Measurements from ENCODE around the gene DNAL1.
"Not testable (repeated sequence)": the region's sequence is repeated elsewhere in the genome, so short reads cannot be mapped to it uniquely, and the experiment has no call there.

Gene DNAL1

GRCh38 chr14:73708076-73708475 is 63.3 kb downstream of the DNAL1 start:
- not testable (repeated sequence) for DNase-seq (ENCODE audit: low read depth)

- DNase-seq (ENCODE audit: low read depth), result no peak
These were observed 65.2 kb downstream of the DNAL1 start for GRCh38 chr14:73709904-73710469.

- DNase-seq (ENCODE audit: low read depth), result no peak
These were observed 66.0 kb downstream of the DNAL1 start for GRCh38 chr14:73710737-73711136.

GRCh38 chr14:73712071-73712506 is 67.3 kb downstream of the DNAL1 start:
- no peak for DNase-seq (ENCODE audit: low read depth)

GRCh38 chr14:73712540-73713180 is 67.9 kb downstream of the DNAL1 start:
- DNase-seq (ENCODE audit: low read depth), result no peak

- DNase-seq (ENCODE audit: low read depth), result no peak
These were observed 68.5 kb downstream of the DNAL1 start for GRCh38 chr14:73713206-73713802.

GRCh38 chr14:73713803-73714655 is 69.2 kb downstream of the DNAL1 start, which contains the start of gene PNMA1:
Gene PNMA1, minus strand, starts transcription at chr14:73714384. Its CDS starts 745 bp downstream, at chr14:73713639.
- DNase-seq (ENCODE audit: low read depth), result peak; percentile 82

GRCh38 chr14:73714656-73715081 is 69.9 kb downstream of the DNAL1 start:
- no peak for DNase-seq (ENCODE audit: low read depth)

GRCh38 chr14:73715707-73716106 is 70.9 kb downstream of the DNAL1 start:
- DNase-seq (ENCODE audit: low read depth), result no peak

- DNase-seq (ENCODE audit: low read depth), result no peak
These were observed 72.5 kb downstream of the DNAL1 start for GRCh38 chr14:73717266-73717665.

- DNase-seq (ENCODE audit: low read depth), result no peak
These were observed 73.1 kb downstream of the DNAL1 start for GRCh38 chr14:73717711-73718417.

GRCh38 chr14:73718418-73719251 is 73.8 kb downstream of the DNAL1 start:
- DNase-seq (ENCODE audit: low read depth), result no peak

GRCh38 chr14:73719361-73719760 is 74.6 kb downstream of the DNAL1 start:
- DNase-seq (ENCODE audit: low read depth), result no peak

- DNase-seq (ENCODE audit: low read depth), result no peak
These were observed 75.0 kb downstream of the DNAL1 start for GRCh38 chr14:73719791-73720190.

- DNase-seq (ENCODE audit: low read depth), result no peak
These were observed 75.8 kb downstream of the DNAL1 start for GRCh38 chr14:73720636-73721035.

GRCh38 chr14:73721101-73721821 is 76.5 kb downstream of the DNAL1 start:
- no peak for DNase-seq (ENCODE audit: low read depth)

- no peak for DNase-seq (ENCODE audit: low read depth)
These were observed 77.8 kb downstream of the DNAL1 start for GRCh38 chr14:73722581-73722980.

- DNase-seq (ENCODE audit: low read depth), result no peak
These were observed 78.6 kb downstream of the DNAL1 start for GRCh38 chr14:73723406-73723796.

- DNase-seq (ENCODE audit: low read depth), result no peak
These were observed 79.2 kb downstream of the DNAL1 start for GRCh38 chr14:73723797-73724661.

All from stimulated activated CD8-positive, alpha-beta memory T cell treated with anti-CD3 and anti-CD28 coated beads, Interleukin-15, amount 100 ng/mL, for 24 hours (primary cell).